Body of pancreas (tissue), 4 donors: ENCODE results near the gene FN3K.

Experiments
- POLR2A ChIP-seq, 3 donors: fragments of 450-650 bp; IDR thresholded peaks; one replicate each; pipeline ENCODE4 v1.6.1; 2016; ENCODE audit warnings: antibody characterized with exemption in 3 of 3, mild to moderate bottlenecking in 2 of 3
- TF ChIP-seq, protein P1 (sequence below), 7 experiments: fragments of 450-650 bp in 4 of 7; fragments of 200-600 bp in 3 of 7; sonication (generic) in 3 of 7; IDR thresholded peaks; one replicate each; pipeline ENCODE4 v1.5.1; 2016 to 2019; ENCODE audit warnings: antibody characterized with exemption in 7 of 7

DNA sequence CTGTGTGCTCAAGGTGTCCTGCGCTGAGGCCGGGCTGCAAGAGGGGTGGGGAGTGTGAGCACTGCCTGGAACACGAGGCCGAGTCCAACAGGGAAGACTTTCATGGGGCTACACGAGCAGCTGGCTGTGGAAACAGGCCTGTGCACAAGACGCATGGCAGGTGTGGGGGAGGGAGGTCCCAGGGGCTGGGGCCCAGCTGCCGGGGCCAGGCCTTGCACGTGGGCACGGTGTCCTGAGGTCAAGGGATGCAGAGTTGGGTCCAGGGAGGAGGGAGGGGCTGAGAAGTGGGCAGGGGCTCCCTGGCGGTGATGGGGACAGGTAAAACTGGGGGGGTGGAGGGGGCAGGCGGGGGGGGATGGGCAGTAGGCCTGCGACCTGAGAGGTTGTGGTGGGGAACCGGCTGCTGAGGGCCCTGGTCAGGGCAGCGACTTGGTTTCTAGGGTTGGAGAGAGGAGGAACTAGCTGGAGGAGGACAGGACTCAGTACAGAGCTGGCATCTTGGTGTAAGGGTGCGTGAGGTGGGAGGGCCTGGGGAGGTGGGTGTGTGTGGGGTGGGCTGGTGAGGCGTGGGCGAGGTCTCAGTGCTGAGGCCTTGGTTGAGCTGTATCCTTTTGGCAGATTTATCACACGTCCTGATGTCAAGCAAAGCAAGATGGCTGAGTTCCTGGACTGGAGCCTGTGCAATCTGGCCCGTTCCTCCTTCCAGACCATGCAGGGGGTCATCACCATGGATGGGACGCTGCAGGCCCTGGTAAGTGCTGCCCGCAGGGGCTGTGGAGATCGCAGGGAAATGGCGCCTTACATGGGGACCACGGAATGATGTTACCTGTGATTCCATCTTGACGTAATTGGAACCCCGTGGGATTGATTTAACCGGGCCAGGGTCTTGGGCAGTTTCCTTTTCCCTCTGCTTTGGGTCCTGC is 45.8 kb downstream of the FN3K start:
- TF ChIP-seq POLR2A (IDR thresholded peaks at IDR 0.05) = no peak
- TF ChIP-seq, protein P1, sequence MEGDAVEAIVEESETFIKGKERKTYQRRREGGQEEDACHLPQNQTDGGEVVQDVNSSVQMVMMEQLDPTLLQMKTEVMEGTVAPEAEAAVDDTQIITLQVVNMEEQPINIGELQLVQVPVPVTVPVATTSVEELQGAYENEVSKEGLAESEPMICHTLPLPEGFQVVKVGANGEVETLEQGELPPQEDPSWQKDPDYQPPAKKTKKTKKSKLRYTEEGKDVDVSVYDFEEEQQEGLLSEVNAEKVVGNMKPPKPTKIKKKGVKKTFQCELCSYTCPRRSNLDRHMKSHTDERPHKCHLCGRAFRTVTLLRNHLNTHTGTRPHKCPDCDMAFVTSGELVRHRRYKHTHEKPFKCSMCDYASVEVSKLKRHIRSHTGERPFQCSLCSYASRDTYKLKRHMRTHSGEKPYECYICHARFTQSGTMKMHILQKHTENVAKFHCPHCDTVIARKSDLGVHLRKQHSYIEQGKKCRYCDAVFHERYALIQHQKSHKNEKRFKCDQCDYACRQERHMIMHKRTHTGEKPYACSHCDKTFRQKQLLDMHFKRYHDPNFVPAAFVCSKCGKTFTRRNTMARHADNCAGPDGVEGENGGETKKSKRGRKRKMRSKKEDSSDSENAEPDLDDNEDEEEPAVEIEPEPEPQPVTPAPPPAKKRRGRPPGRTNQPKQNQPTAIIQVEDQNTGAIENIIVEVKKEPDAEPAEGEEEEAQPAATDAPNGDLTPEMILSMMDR (IDR thresholded peaks at IDR 0.05) = no peak
